ENCODE data around the gene CLEC7A.
A peak's percentile ranks its signal among the peaks of the same experiment; 100 is the strongest.

The CLEC7A gene

DNA sequence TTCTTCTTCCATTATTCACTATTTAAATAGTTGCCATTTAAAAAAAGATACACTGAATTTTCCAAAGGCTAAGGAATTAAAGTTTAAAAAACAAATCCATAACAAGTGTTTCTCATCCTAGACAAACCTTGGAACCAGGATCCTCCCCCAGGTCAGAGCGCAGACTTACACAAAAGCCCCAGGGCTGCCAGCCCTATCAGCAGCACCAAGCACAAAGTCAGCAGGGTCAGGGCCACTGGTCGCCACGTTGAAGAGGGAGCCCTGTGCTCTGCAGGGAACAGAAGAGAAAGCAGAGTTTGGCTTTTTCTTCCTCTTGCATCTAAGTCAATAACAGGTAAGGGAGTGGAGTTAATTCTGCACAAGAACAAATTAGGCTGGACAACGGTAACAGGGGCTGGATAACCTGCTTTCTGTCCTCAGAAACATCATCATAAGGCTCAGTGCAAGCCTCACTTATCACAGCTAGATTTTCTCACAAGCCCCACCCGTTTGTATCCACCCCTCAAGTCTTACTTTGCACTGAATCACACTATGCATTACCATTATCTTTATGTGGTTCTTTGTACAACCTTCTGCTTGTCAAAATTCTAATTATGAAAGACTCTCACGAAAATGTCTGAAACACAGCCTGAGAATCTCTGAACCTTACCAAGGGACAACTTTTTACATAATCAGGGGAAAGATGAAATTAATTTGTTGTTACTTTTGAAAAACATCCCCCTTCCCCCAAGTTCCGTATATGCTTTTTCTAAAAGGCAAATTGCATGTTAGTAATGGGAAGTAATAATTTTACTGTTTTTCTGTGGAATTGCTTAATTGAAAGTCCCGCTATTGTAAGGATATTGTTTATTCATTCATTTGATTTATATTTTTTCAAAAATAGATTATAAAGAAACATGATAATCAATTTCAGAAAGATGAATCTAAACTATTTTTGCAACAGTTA, 40.8 kb downstream of the CLEC7A start:
- DNase-seq: no peak

DNA sequence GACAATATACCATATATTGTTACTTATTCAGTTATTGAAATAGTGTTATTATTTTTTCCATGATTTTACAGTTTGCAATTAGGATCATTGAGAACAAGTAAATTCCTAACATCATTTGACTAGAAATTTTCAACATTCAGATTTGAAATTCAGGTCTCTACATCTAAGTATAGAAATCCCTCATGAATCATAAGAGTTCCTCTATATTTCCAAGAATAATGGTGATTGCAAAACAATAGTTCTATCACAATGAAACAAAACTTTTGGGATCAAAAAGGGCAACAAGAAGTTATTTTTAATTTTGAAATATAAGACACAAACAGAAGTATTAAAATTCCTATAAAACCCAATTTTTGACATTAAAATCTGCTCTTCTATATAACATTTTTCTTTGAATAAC, 42.0 kb downstream of the CLEC7A start:
- DNase-seq: no peak

DNA sequence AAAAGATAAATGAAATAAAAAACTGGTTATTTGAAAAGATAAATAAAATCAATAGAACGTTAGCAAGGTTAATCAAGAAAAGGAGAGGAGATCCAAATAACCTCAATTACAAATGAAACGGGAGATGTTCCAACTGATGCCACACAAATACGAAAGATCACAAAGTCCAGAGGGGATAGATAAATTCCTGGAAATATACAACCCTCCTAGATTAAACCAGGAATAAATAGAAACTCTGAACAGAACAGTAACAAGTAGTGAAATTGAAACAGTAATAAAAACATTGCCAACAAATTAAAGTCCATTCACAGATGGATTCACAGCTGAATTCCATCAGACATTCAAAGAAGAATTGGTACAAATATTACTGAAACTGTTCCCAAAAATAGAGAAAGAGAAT, 43.6 kb downstream of the CLEC7A start:
- no peak for DNase-seq

DNA sequence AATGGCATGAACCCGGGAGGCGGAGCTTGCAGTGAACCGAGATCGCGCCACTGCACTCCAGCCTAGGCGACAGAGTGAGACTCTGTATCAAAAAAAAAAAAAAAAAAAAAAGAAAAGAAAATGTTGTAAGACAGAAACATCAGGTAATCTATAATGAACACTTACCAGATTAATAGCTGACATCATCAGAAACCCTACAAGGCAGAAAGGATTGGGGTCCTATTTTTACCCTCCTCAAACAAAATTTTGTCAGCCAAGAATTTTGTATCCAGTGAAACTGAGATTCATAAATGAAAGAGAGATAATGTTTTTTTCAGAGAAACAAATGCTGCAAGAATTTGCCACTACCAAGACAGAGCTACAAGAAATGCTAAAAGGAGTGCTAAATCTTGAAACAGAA, 45.3 kb downstream of the CLEC7A start:
- no peak for DNase-seq

DNA sequence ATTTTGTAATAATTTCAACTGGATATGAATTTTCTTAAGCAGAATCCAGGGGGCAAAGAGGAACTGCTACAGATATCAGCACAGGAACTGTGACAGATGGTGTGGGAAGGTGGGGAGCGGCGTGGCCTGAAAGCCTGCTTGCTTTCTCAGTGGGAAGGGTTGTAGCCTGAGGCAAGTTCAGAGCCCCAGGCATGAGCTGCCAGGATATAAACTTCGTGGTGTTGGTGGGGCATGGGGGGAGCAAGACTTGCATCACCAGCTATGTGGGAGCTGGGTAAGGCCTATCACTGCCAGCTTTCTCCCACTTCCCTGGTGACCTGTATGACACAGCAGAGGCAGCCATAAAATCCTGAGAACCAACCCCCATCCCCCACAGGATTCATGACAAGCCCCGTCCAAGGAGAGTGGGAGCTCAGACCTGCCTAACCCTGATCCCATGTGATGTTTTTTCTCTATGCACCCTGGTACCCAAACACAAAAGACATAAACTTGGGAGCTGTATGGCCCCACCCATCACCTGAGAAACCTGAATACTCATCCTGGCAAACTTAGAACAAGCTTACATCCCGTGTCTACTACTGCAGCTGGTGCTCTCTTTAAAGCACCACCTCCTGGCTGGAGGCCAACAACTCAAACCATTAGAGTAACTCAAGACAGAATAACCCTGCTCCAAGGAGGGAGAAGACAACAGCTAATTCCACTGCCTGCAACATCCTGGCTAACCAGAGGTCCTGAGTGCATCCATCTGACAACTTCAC, 47.7 kb downstream of the CLEC7A start:
- DNase-seq: no peak

DNA sequence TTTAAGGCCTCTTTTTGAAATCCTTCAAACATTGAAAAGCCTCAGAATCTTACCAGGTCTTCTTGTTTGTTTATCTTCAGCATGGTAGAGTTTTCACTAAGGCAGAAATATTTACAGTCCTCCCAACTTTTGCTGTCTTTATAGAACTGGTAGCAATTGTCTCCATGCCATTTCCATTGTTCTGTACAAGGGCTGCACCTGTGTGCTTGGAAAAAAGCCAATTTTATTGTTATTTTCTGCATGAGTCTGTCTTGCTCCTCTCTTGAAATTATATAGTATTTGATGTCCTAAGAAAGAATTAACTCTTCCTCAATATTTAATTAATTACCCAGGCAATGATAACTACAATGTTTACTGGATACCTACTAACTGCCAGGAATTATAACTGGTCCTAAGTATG, 54.5 kb downstream of the CLEC7A start:
- DNase-seq: no peak

DNA sequence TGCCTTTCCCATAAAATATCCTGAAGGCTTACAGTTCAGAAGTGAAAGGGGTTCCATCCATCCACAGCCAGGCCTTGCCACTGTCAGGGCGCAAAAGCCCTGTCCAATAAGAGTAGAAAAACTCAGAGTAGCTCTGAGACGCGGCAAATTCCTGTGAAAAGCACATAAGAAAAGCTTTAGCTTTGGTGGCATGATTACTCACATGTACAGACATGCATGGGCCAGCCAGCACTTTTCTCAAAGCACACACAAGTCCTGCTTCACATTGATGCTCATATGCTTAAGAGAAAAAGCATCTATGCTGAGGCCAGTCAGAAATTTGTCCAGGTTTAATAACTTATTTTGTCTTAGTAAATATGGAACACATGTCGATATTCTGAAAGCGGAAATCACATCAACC, 56.7 kb downstream of the CLEC7A start:
- DNase-seq: no peak

DNA sequence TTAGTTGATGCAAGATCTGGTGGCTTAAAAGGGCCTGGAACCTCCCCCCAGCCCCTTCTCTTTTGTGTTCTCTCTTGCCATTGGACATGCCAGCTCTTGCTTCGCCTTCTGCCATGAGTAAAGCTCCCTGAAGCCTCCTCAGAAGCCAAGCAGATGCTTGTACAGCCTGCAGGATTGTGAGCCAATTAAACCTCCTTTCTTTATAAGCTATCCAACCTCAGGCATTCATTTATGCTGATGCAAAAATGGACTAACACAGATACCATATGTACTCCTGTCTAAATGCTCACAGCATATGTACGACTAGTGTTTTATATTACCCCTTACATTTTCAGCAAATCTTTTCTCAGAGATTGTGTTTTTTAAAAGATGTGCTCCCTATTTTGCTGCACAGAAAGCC, 57.9 kb downstream of the CLEC7A start:
- no peak for DNase-seq

DNA sequence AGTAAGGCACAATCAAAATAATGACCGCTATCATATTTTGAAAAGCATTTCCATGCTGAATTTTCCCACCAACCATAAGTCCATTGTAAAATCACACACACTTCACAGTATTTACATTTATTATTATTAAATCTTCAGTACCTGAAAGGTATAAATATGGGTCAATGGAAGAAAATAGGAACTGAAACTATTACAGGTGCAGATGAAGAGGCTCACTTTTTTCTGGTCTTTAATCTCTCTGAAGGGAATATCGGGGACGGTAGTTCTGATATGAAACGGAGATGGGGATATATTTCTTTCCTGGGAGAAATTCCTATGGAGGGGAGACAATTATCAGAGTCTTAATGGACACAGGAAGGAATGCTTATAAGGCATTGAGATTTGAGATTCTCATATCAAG, 59.6 kb downstream of the CLEC7A start:
- no peak for DNase-seq

DNA sequence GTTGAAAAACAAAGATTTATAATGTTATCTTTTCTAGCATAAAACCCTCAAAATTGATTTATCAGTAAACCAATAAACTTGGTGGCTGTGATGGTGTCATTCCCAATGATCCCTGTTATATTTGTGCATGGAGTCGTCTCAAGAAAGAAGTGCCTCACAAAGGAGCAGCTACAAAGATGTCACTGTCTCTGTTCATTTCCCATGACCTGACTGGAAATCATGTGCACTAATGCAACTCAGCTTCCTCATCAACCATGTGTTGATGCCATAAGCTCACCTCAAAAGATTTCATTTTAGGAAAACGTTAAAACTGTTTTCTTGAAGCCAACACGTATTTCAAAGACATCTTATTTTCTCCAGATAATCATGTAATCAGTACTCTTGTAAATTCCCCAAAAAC, 60.0 kb downstream of the CLEC7A start:
- no peak for DNase-seq

DNA sequence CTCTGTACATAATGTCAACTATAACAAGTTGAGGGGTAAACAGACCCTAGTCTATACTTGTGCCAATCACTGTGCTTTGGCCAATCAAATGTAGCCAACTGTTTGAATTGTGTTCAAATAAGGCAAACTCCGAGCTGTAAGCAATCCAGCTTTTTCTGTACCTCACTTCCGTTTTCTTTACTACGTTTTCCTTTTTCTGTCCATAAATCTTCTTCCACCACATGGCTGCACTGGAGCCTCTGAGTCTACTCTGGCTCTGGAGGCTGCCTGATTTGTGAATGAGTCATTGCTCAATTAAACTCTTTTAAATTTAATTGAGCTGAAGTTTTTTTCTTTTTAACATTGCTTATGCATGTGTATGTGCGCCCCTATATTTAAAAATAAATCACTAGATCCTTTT, 60.9 kb downstream of the CLEC7A start:
- DNase-seq: peak; percentile 2

DNA sequence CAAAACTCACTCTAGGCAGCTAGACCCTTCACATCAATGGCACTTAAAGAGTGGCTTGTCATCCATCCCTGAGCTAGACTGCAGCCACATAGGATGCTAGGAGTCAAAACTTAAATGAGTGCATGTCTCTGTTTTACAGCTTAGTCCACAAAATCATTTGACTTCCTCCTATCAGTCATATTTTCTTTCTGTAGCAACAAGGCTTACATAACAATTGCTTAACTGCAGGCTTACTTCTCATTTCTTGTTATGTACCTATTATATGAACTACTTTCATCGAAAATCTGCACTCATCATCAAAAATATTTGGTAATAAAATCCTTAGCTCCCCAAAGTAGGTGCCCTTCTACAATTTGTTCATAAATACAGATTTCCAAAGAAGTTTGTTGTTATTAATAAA, 61.4 kb downstream of the CLEC7A start:
- DNase-seq: peak; percentile 8

DNA sequence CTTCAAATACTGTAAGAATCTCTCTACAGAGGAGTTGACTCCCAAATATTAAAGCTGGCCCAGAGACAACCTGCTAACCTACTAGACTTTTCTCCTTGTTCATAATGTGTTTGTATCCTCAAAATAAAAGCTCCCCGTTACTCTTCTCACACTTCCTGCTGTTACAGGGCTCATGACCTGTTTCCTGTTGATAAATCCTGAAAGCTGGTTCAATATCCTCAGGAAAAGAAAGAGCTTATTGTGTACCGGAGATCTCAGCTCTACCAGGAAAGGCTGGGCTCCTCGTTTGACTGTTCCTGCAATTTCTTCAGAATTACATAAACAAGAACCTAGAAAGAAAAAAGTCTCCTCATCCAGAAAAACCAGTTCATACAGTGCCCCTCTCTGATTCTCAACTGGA, 62.1 kb downstream of the CLEC7A start:
- DNase-seq: no peak

DNA sequence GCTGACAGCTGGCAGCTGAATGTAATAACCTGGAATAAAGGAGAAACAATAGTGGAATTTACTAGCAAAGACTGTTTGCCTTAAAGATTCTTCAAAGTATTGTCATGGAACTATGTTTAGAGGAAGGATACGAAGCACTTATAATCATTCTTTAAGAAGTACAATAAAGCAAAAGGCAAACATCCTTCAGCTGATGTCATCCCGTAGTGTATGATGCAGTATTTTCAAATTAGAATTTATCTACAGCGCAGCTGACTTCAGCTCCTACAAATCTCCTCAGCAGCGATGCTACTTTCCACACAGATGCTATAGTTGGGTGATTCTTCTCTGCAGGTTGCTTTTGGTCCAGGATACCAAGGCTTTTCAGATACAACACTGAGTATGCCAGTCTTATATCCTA, 62.7 kb downstream of the CLEC7A start:
- DNase-seq: no peak
